Panc1 (cell line): Measurements from ENCODE around the gene PRPF19. TPM values are rescaled to one million over a fixed set of nuclear protein-coding genes. Genes with fewer than 3 reads are reported as not detected.

ENCODE experiments used
- ATAC-seq: fragments of 200-7000 bp; cut with Tn5 transposase; 2 replicates; pipeline ENCODE4 v1.9.1; 2020; ENCODE audit warnings: mild to moderate bottlenecking, moderate library complexity
- BruUV-seq: library from RNA; stranded (reverse); fragments of 400-500 nt; replicated peaks from 2 replicates; lab custom pipeline; 2021; lab: Mats Ljungman, UMichigan
- CTCF ChIA-PET: fragments of 300-600 bp; sonication (Branson Sonifier 250); formaldehyde crosslinking; loops from one replicate; lab custom pipeline; 2022; ENCODE audit warnings: antibody characterized with exemption; lab: Charles Lee
- POLR2A ChIA-PET: fragments of 300-600 bp; sonication (Branson Sonifier 250); formaldehyde crosslinking; loops from one replicate; lab custom pipeline; 2022; ENCODE audit warnings: antibody characterized with exemption; lab: Charles Lee
- DNase-seq: peaks from one replicate; pipeline ENCODE4 v3.0.0-alpha.2; 2010; ENCODE audit warnings: low read depth, low spot score
- H3K27ac ChIP-seq: 2 replicates; pipeline ENCODE4 v1.5.1; 2011; ENCODE audit warnings: mild to moderate bottlenecking, low read length, inconsistent platforms
- H3K27me3 ChIP-seq: fragments of 200-500 bp; sonication (Bioruptor generic); 2 replicates; pipeline ENCODE4 v1.6.0; 2014; ENCODE audit warnings: low read length, inconsistent platforms; ENCODE audit not compliant: control insufficient read depth, insufficient read depth
- H3K36me3 ChIP-seq: fragments of 200-500 bp; sonication (Bioruptor generic); 2 replicates; pipeline ENCODE4 v1.5.1; 2014; ENCODE audit warnings: inconsistent platforms, mild to moderate bottlenecking, low read length, moderate library complexity; ENCODE audit not compliant: control insufficient read depth, insufficient read depth
- H3K4me1 ChIP-seq: 2 replicates; pipeline ENCODE4 v1.5.1; 2011; ENCODE audit warnings: inconsistent platforms, mild to moderate bottlenecking, low read length, moderate library complexity; ENCODE audit not compliant: control insufficient read depth, insufficient read depth
- H3K4me3 ChIP-seq, 2 experiments: 2 replicates each; pipeline ENCODE4 v1.5.1; 2011 to 2012; ENCODE audit warnings: low read depth in 2 of 2, low read length in 2 of 2, mild to moderate bottlenecking in 2 of 2, inconsistent platforms in 1 of 2, moderate library complexity in 1 of 2
- H3K9me3 ChIP-seq: fragments of 200-500 bp; sonication (Bioruptor generic); 2 replicates; pipeline ENCODE4 v1.5.1; 2014; ENCODE audit warnings: low read depth, mild to moderate bottlenecking, inconsistent platforms, low read length, moderate library complexity; ENCODE audit not compliant: control insufficient read depth, insufficient read depth
- POLR2AphosphoS5 ChIP-seq: IDR thresholded peaks from 2 replicates; pipeline ENCODE4 v1.6.1; 2012; ENCODE audit warnings: mild to moderate bottlenecking, low read depth, low read length, moderate library complexity
- SIN3A ChIP-seq: IDR thresholded peaks from 2 replicates; pipeline ENCODE4 v1.6.1; 2012; ENCODE audit warnings: low read depth, mild to moderate bottlenecking, low read length, moderate library complexity, borderline replicate concordance; ENCODE audit not compliant: insufficient read depth
- TCF7L2 ChIP-seq: IDR thresholded peaks from 2 replicates; pipeline ENCODE4 v1.6.1; 2011; ENCODE audit warnings: mild to moderate bottlenecking, low read depth, low read length, inconsistent platforms
- in situ Hi-C: cut with HindIII; loops from 2 replicates; pipeline ENCODE4 v1.10.0; 2016; ENCODE audit warnings: low sequenced_read_pairs, low pct_unique_long_range_greater_than_20kb
- intact Hi-C: fragments of 100-400 bp; cut with micrococcal nuclease; formaldehyde crosslinking; loops from one replicate; pipeline ENCODE4 v1.10.0; 2022; ENCODE audit not compliant: unreplicated experiment
- total RNA-seq: library from RNA; stranded (reverse); gene quantifications from one replicate; pipeline ENCODE4 v1.2.1, GENCODE V29; 2021; ENCODE audit not compliant: unreplicated experiment
- TF ChIP-seq, protein P1 (sequence below): fragments of 450-650 bp; IDR thresholded peaks from 2 replicates; pipeline ENCODE4 v1.5.1; 2017; ENCODE audit warnings: mild to moderate bottlenecking
- TF ChIP-seq, protein P2 (sequence below), 2 experiments: IDR thresholded peaks; 2 replicates each; pipeline ENCODE4 v1.6.1; 2011 to 2012; ENCODE audit warnings: low read depth in 2 of 2, control low read depth in 1 of 2, low read length in 1 of 2, mild to moderate bottlenecking in 1 of 2, moderate library complexity in 1 of 2; ENCODE audit not compliant: insufficient read depth in 1 of 2

The PRPF19 gene
- total RNA-seq, 1 experiment from 2014 or later, result 149 TPM

DNA sequence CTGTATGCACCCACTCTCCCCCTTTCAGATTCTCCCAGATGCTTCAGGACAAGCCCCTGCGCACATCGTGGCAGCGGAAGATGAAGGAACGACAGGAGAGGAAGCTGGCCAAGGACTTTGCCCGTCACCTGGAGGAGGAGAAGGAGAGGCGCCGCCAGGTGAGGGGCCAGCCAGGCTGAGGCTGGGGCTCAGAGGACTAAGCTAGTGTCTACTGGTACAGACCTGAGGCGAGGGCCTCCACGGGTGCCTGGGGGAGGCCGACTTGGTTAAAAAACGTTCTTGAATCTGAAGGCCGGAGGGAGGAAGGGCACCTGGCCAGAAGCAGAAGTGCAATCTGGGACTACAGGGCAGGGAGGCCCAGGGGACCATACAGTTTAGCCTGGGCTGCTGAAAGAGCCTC lies 58.5 kb downstream of the PRPF19 start:
- ChIA-PET CTCF (no interaction called here), POLR2A (no interaction called here)
- peaks cover 4% of the 10 kb centered on the region for H3K36me3 ChIP-seq
- no peak overlapping the region for H3K27ac ChIP-seq
- in situ Hi-C loops (no loop called here), intact Hi-C loops (no loop called here)
- no TSS peak for BruUV-seq
- TF ChIP-seq, protein P1, sequence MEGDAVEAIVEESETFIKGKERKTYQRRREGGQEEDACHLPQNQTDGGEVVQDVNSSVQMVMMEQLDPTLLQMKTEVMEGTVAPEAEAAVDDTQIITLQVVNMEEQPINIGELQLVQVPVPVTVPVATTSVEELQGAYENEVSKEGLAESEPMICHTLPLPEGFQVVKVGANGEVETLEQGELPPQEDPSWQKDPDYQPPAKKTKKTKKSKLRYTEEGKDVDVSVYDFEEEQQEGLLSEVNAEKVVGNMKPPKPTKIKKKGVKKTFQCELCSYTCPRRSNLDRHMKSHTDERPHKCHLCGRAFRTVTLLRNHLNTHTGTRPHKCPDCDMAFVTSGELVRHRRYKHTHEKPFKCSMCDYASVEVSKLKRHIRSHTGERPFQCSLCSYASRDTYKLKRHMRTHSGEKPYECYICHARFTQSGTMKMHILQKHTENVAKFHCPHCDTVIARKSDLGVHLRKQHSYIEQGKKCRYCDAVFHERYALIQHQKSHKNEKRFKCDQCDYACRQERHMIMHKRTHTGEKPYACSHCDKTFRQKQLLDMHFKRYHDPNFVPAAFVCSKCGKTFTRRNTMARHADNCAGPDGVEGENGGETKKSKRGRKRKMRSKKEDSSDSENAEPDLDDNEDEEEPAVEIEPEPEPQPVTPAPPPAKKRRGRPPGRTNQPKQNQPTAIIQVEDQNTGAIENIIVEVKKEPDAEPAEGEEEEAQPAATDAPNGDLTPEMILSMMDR, result no peak
- TF ChIP-seq, protein P2, sequence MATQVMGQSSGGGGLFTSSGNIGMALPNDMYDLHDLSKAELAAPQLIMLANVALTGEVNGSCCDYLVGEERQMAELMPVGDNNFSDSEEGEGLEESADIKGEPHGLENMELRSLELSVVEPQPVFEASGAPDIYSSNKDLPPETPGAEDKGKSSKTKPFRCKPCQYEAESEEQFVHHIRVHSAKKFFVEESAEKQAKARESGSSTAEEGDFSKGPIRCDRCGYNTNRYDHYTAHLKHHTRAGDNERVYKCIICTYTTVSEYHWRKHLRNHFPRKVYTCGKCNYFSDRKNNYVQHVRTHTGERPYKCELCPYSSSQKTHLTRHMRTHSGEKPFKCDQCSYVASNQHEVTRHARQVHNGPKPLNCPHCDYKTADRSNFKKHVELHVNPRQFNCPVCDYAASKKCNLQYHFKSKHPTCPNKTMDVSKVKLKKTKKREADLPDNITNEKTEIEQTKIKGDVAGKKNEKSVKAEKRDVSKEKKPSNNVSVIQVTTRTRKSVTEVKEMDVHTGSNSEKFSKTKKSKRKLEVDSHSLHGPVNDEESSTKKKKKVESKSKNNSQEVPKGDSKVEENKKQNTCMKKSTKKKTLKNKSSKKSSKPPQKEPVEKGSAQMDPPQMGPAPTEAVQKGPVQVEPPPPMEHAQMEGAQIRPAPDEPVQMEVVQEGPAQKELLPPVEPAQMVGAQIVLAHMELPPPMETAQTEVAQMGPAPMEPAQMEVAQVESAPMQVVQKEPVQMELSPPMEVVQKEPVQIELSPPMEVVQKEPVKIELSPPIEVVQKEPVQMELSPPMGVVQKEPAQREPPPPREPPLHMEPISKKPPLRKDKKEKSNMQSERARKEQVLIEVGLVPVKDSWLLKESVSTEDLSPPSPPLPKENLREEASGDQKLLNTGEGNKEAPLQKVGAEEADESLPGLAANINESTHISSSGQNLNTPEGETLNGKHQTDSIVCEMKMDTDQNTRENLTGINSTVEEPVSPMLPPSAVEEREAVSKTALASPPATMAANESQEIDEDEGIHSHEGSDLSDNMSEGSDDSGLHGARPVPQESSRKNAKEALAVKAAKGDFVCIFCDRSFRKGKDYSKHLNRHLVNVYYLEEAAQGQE (IDR thresholded peaks at IDR 0.05; ENCODE audit: insufficient read depth in 1 of 2, low read depth in 2 of 2, low read length in 1 of 2), result no peak
- TF ChIP-seq SIN3A (no peak), POLR2AphosphoS5 (no peak), TCF7L2 (no peak)
- peaks cover 20% of the 10 kb centered on the region for H3K4me1 ChIP-seq
- DNase-seq (no peak), ATAC-seq (no peak)
- H3K4me3 ChIP-seq, result no peak overlapping the region
- no peaks in the 10 kb centered on the region for H3K9me3 ChIP-seq
- H3K27me3 ChIP-seq, result no peaks in the 10 kb centered on the region

DNA sequence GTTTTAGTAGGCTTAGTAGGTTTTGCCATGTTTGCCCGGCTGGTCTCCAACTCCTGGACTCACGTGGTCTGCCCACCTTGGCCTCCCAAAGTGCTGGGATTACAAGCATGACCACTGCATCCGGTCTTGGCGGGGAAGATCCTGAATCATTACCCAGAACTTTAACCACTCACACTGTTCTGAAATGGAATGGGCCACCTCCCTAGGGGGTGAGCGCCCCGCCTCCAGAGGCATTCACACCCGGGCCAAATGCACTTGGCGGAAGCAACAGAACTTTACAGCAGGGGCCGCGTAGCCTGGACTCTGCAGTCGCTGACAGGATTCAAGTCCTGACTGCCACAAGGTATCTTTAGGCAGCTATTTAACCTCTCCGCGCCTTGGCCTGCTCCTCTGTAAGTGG lies 59.1 kb downstream of the PRPF19 start:
- Histone ChIP-seq H3K27ac (no peak overlapping the region), H3K9me3 (no peaks in the 10 kb centered on the region), H3K27me3 (no peaks in the 10 kb centered on the region), H3K4me3 (no peak overlapping the region), H3K36me3 (peaks cover 4% of the 10 kb centered on the region), H3K4me1 (peaks cover 20% of the 10 kb centered on the region)
- in situ Hi-C loops (no loop called here), intact Hi-C loops (no loop called here)
- CTCF ChIA-PET, result interaction anchor here (1.4 kb wide), 1 partner anchor 52 kb away, joined by 3 read pairs; no protein-coding TSS in a partner anchor
- ATAC-seq (no peak), DNase-seq (no peak)
- POLR2A ChIA-PET, result no interaction called here
- BruUV-seq, result no TSS peak
- TF ChIP-seq POLR2AphosphoS5 (no peak), TCF7L2 (no peak), SIN3A (no peak)
- TF ChIP-seq, protein P1, result no peak
- TF ChIP-seq, protein P2 (IDR thresholded peaks at IDR 0.05; ENCODE audit: insufficient read depth in 1 of 2, low read depth in 2 of 2, low read length in 1 of 2), result no peak
